Smooth muscle cell (in vitro differentiated cells): ENCODE measurements around the gene LRSAM1. TPM values are rescaled to one million over a fixed set of nuclear protein-coding genes. Genes with fewer than 3 reads are reported as not detected.

Experiments
- DNase-seq: peaks from one replicate; lab custom pipeline; 2025; ENCODE audit not compliant: unreplicated experiment; lab: John Stamatoyannopoulos, UW
- H2AFZ ChIP-seq: fragments of 200-600 bp; sonication (generic); 2 replicates; pipeline ENCODE4 v1.6.0; 2016; ENCODE audit warnings: antibody characterized with exemption, low read depth, mild to moderate bottlenecking
- H3F3A ChIP-seq: fragments of 200-600 bp; sonication (generic); 2 replicates; pipeline ENCODE4 v1.6.0; 2017; ENCODE audit warnings: antibody characterized with exemption, low read depth
- H3K27ac ChIP-seq: fragments of 200-600 bp; sonication (generic); 2 replicates; pipeline ENCODE4 v1.5.1; 2016; ENCODE audit warnings: low read depth, mild to moderate bottlenecking
- H3K27me3 ChIP-seq: fragments of 200-600 bp; sonication (generic); 2 replicates; pipeline ENCODE4 v1.6.1; 2016; ENCODE audit warnings: low read depth, mild to moderate bottlenecking
- H3K36me3 ChIP-seq: fragments of 200-600 bp; sonication (generic); 2 replicates; pipeline ENCODE4 v1.5.1; 2016; ENCODE audit warnings: low read depth
- H3K4me1 ChIP-seq: fragments of 200-600 bp; sonication (generic); 2 replicates; pipeline ENCODE4 v1.5.1; 2016; ENCODE audit warnings: low read depth
- H3K4me2 ChIP-seq: fragments of 200-600 bp; sonication (generic); 2 replicates; pipeline ENCODE4 v1.6.0; 2016; ENCODE audit warnings: mild to moderate bottlenecking
- H3K4me3 ChIP-seq: fragments of 200-600 bp; sonication (generic); 2 replicates; pipeline ENCODE4 v1.5.1; 2016; ENCODE audit warnings: mild to moderate bottlenecking
- H3K79me2 ChIP-seq: fragments of 200-600 bp; sonication (generic); 2 replicates; pipeline ENCODE4 v1.6.0; 2016; ENCODE audit warnings: low read depth, mild to moderate bottlenecking
- H3K9ac ChIP-seq: fragments of 200-600 bp; sonication (generic); 2 replicates; pipeline ENCODE4 v1.6.0; 2016; ENCODE audit warnings: low read depth
- H3K9me3 ChIP-seq: fragments of 200-600 bp; sonication (generic); replicated peaks from 2 replicates; pipeline ENCODE4 v1.5.1; 2016; ENCODE audit warnings: low read depth
- H4K20me1 ChIP-seq: fragments of 200-600 bp; sonication (generic); 2 replicates; pipeline ENCODE4 v1.6.0; 2016; ENCODE audit warnings: low read depth
- CTCF ChIP-seq: fragments of 200-600 bp; sonication (generic); IDR thresholded peaks from 2 replicates; pipeline ENCODE4 v1.5.1; 2017; ENCODE audit warnings: borderline replicate concordance, mild to moderate bottlenecking, antibody characterized with exemption; ENCODE audit not compliant: insufficient read depth, poor library complexity, severe bottlenecking
- WGBS: methylation state at CpG from one replicate; pipeline ENCODE4 v1.1.7; 2016; ENCODE audit warnings: low lambda C conversion rate; 5-methylcytosine and 5-hydroxymethylcytosine counted together
- polyA plus RNA-seq: library from polyadenylated mRNA; unstranded; fragments of >200 nt; fragmentation: Nextera tagmentation; extraction: Ambion mirVana; gene quantifications from 2 replicates; pipeline ENCODE4 v1.2.1, GENCODE V29; 2016
- total RNA-seq: library from RNA; depleted of rRNA; stranded (reverse); fragments of >200 nt; gene quantifications from 2 replicates; pipeline ENCODE4 v1.2.3, GENCODE V29; 2014

LRSAM1 gene
- total and polyA plus RNA-seq, 2 experiments from 2014 or later, result 10.5 to 27.0 TPM

- Histone ChIP-seq H3K27me3 (no peaks in the 10 kb centered on the region), H3K79me2 (peaks cover 100% of the 10 kb centered on the region), H3K36me3 (no peaks in the 10 kb centered on the region), H3K4me2 (no peak overlapping the region), H3K4me1 (peaks cover 10% of the 10 kb centered on the region), H4K20me1 (peaks cover 99% of the 10 kb centered on the region), H3K9ac (no peak overlapping the region), H3F3A (no peaks in the 10 kb centered on the region), H3K9me3 (no peaks in the 10 kb centered on the region), H3K4me3 (no peak overlapping the region), H2AFZ (no peak overlapping the region), H3K27ac (peak overlapping the region; percentile 38)
- no peak for DNase-seq
- WGBS, result 92% methylated on average over 6 of the region's 6 CpGs
- no peak for TF ChIP-seq CTCF
Observed at GRCh38 chr9:127535396-127535795, 84.1 kb downstream of the LRSAM1 start.

GRCh38 chr9:127535834-127536233 lies 84.5 kb downstream of the LRSAM1 start:
- H3K9ac ChIP-seq, result no peak overlapping the region
- H2AFZ ChIP-seq, result no peak overlapping the region
- 76% methylated on average over 14 of the region's 14 CpGs for WGBS
- DNase-seq, result no peak
- peak overlapping the region; percentile 67 for H3K27ac ChIP-seq
- H3K27me3 ChIP-seq, result no peaks in the 10 kb centered on the region
- H3F3A ChIP-seq, result no peaks in the 10 kb centered on the region
- no peak overlapping the region for H3K4me3 ChIP-seq
- TF ChIP-seq CTCF, result no peak
- peaks cover 10% of the 10 kb centered on the region for H3K4me1 ChIP-seq
- peaks cover 100% of the 10 kb centered on the region for H3K79me2 ChIP-seq
- no peak overlapping the region for H3K4me2 ChIP-seq
- peaks cover 99% of the 10 kb centered on the region for H4K20me1 ChIP-seq
- H3K36me3 ChIP-seq, result no peaks in the 10 kb centered on the region
- H3K9me3 ChIP-seq, result no peaks in the 10 kb centered on the region

DNA sequence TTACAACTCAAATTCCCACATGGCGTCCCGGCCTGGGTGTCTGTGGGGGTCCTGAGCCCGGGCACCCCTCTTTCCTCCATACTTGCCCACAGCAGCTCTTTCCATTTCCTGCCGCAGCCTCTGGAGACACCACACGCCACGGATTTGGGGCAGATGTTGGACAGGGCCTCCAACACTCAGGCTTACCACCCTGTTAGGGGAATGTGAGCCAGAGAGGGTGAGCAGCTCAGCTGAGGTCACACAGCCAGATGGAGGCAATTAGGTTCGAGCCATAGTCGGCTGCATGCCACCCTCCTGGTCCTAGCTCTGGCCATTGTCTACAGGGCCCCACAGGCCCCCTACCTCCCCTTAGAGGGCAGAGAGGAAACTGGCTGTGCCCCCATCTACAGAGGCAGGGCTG lies 85.2 kb downstream of the LRSAM1 start:
- Histone ChIP-seq H3K9ac (no peak overlapping the region), H4K20me1 (peaks cover 99% of the 10 kb centered on the region)

More for the DNA sequence above, 85.2 kb downstream of the LRSAM1 start:
- no peak overlapping the region for H3K4me3 ChIP-seq
- H3K9me3 ChIP-seq, result no peaks in the 10 kb centered on the region
- H3K27me3 ChIP-seq, result no peaks in the 10 kb centered on the region
- H3K79me2 ChIP-seq, result peaks cover 100% of the 10 kb centered on the region
- no peak overlapping the region for H2AFZ ChIP-seq
- TF ChIP-seq CTCF, result no peak
- DNase-seq, result no peak
- peaks cover 10% of the 10 kb centered on the region for H3K4me1 ChIP-seq
- H3K4me2 ChIP-seq, result no peak overlapping the region
- no peaks in the 10 kb centered on the region for H3K36me3 ChIP-seq
- no peaks in the 10 kb centered on the region for H3F3A ChIP-seq
- WGBS, result 95% methylated on average over 8 of the region's 8 CpGs
- H3K27ac ChIP-seq, result peak overlapping the region; percentile 67
